ENCODE data around the gene SNX9. TPM values are rescaled to one million over a fixed set of nuclear protein-coding genes. Genes with fewer than 3 reads are reported as not detected.

The SNX9 gene
- total RNA-seq, 1 donor from 2014 or later: 36.0 TPM

DNA sequence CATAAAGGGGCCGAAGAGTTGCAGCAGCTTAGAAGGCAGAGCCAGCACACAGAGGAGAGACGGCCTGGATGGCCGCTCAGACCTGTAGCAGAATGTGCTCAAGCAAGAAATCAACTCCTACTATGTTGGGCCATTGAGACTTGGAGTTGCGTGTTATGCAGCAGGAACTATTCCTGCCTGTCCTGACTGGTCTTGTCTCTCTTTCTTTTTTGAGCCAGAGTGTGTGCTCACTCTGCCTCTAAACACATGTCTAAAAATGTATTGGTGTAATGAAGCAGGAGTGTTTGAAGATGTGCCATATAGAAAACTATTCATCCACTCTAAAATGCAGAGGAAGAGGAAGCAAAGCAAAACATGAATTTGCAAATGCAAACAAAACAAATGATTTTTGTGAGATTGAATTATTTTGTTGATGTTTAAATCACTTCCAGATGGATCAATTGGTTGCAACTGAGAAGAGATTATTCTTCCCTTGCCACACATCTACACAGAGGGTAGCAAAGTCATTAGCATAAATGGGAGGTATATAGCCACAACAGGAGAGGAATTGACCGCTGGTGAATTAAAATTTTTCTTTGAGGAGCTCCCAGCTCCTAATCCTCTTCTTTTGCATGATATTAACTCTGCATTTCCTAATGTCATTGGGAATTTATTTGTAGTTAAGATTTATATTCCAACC is 138.2 kb downstream of the SNX9 start:
- Histone ChIP-seq H3K9ac (ENCODE audit: low read length) (no peak overlapping the region), H3K27me3 (ENCODE audit: insufficient read depth, low read length) (no peaks in the 10 kb centered on the region), H3K4me1 (ENCODE audit: insufficient read depth, low read length) (peaks cover 12% of the 10 kb centered on the region), H4K20me1 (ENCODE audit: insufficient read depth, low read length) (no peaks in the 10 kb centered on the region), H3K79me2 (ENCODE audit: insufficient read depth, low read length) (no peaks in the 10 kb centered on the region), H2AFZ (ENCODE audit: low read depth, low read length) (no peak overlapping the region), H3K36me3 (ENCODE audit: insufficient read depth, low read length) (no peaks in the 10 kb centered on the region), H3K4me3 (ENCODE audit: insufficient read depth, low read depth, low read length) (no peak overlapping the region), H3K4me2 (ENCODE audit: low read length) (no peak overlapping the region), H3K27ac (ENCODE audit: low read depth, low read length) (no peak overlapping the region), H3K9me3 (ENCODE audit: insufficient read depth, low read depth, low read length) (peaks cover 6% of the 10 kb centered on the region)
- Mint-ChIP-seq H3K9me3 (ENCODE audit: unreplicated experiment) (peaks cover 24% of the 10 kb centered on the region), H3K27ac (ENCODE audit: unreplicated experiment) (no peak overlapping the region), H3K4me3 (ENCODE audit: unreplicated experiment) (no peak overlapping the region), H3K36me3 (ENCODE audit: low read depth, unreplicated experiment) (peaks cover 2% of the 10 kb centered on the region), H3K27me3 (ENCODE audit: low read depth, unreplicated experiment) (no peaks in the 10 kb centered on the region), H3K4me1 (ENCODE audit: low read depth, unreplicated experiment) (no peaks in the 10 kb centered on the region)
- FAIRE-seq: peak; percentile 37
- no peak for DNase-seq (ENCODE audit: low read depth)
- no peak for TF ChIP-seq EZH2 (IDR thresholded peaks at IDR 0.05; ENCODE audit: insufficient read depth, low read length)
- TF ChIP-seq, protein P1, sequence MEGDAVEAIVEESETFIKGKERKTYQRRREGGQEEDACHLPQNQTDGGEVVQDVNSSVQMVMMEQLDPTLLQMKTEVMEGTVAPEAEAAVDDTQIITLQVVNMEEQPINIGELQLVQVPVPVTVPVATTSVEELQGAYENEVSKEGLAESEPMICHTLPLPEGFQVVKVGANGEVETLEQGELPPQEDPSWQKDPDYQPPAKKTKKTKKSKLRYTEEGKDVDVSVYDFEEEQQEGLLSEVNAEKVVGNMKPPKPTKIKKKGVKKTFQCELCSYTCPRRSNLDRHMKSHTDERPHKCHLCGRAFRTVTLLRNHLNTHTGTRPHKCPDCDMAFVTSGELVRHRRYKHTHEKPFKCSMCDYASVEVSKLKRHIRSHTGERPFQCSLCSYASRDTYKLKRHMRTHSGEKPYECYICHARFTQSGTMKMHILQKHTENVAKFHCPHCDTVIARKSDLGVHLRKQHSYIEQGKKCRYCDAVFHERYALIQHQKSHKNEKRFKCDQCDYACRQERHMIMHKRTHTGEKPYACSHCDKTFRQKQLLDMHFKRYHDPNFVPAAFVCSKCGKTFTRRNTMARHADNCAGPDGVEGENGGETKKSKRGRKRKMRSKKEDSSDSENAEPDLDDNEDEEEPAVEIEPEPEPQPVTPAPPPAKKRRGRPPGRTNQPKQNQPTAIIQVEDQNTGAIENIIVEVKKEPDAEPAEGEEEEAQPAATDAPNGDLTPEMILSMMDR (IDR thresholded peaks at IDR 0.05; ENCODE audit: insufficient read depth, low read depth, low read length): no peak

GRCh38 chr6:157961832-157962575 is 139.0 kb downstream of the SNX9 start:
- Mint-ChIP-seq H3K4me1 (ENCODE audit: low read depth, unreplicated experiment) (no peaks in the 10 kb centered on the region), H3K36me3 (ENCODE audit: low read depth, unreplicated experiment) (peaks cover 2% of the 10 kb centered on the region), H3K4me3 (ENCODE audit: unreplicated experiment) (no peak overlapping the region), H3K27me3 (ENCODE audit: low read depth, unreplicated experiment) (no peaks in the 10 kb centered on the region), H3K9me3 (ENCODE audit: unreplicated experiment) (peaks cover 24% of the 10 kb centered on the region), H3K27ac (ENCODE audit: unreplicated experiment) (no peak overlapping the region)
- Histone ChIP-seq H3K9me3 (ENCODE audit: insufficient read depth, low read depth, low read length) (peaks cover 6% of the 10 kb centered on the region), H2AFZ (ENCODE audit: low read depth, low read length) (no peak overlapping the region), H3K4me2 (ENCODE audit: low read length) (peak overlapping the region; percentile 18), H3K27ac (ENCODE audit: low read depth, low read length) (peak overlapping the region; percentile 62), H3K4me1 (ENCODE audit: insufficient read depth, low read length) (peaks cover 12% of the 10 kb centered on the region), H3K9ac (ENCODE audit: low read length) (no peak overlapping the region), H3K36me3 (ENCODE audit: insufficient read depth, low read length) (no peaks in the 10 kb centered on the region), H3K79me2 (ENCODE audit: insufficient read depth, low read length) (no peaks in the 10 kb centered on the region), H4K20me1 (ENCODE audit: insufficient read depth, low read length) (no peaks in the 10 kb centered on the region), H3K4me3 (ENCODE audit: insufficient read depth, low read depth, low read length) (no peak overlapping the region), H3K27me3 (ENCODE audit: insufficient read depth, low read length) (no peaks in the 10 kb centered on the region)
- no peak for FAIRE-seq
- TF ChIP-seq, protein P1 (IDR thresholded peaks at IDR 0.05; ENCODE audit: insufficient read depth, low read depth, low read length): no peak
- TF ChIP-seq EZH2 (IDR thresholded peaks at IDR 0.05; ENCODE audit: insufficient read depth, low read length): no peak
- no peak for DNase-seq (ENCODE audit: low read depth)
